Measurements from ENCODE around the gene PPP2R5E.

DNA sequence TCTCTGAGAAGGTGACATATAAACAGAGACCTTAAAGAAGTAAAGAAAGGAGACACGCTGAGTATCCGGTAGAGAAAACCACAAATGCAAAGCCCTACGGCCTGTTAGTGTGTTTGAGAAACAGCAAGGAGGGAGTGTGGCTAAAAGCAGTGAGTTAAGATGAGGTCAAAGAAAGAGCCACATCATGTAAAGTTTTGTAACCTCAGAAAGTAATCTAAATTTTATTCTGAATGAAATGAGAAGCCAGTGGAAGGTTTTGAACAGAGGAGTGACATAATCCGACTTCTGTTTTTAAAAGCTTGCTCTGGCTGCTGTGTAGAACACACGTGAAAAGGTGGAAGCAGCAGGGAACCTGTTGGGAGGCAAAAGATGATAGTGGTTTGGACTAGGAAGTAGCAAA lies 32.6 kb downstream of the PPP2R5E start:
- TF ChIP-seq YY1 (IDR thresholded peaks at IDR 0.05; ENCODE audit: insufficient read depth, insufficient read length), result no peak
- no peak for TF ChIP-seq ZNF274 (IDR thresholded peaks at IDR 0.05; ENCODE audit: low read depth, low read length)
